Stimulated activated CD8-positive, alpha-beta memory T cell treated with anti-CD3 and anti-CD28 coated beads, Interleukin-7, amount 100 ng/mL, for 4 hours (primary cell): ENCODE measurements around the gene EGF.

Experiments
- DNase-seq, 2 donors: peaks; one replicate each; pipeline ENCODE4 v3.0.0-alpha.2; 2020; ENCODE audit warnings: low read depth in 2 of 2

EGF gene

DNA sequence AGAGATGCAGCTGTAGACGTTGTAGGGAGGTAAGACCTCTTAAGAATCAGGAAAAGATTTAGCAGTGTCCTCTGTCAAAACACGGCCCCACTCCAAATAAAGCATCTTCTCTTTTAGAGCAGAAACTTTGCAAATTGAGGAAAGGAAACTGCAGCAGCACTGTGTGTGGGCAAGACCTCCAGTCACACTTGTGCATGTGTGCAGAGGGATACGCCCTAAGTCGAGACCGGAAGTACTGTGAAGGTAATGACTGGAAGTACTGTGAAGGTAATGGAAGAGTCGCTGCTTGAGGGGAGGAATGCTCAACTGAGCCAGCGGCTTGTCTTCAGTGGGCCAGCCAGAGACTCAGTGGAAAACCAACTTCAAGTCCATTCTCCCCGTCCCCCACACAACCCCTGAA is 46.5 kb downstream of the EGF start:
- DNase-seq, result no peak

DNA sequence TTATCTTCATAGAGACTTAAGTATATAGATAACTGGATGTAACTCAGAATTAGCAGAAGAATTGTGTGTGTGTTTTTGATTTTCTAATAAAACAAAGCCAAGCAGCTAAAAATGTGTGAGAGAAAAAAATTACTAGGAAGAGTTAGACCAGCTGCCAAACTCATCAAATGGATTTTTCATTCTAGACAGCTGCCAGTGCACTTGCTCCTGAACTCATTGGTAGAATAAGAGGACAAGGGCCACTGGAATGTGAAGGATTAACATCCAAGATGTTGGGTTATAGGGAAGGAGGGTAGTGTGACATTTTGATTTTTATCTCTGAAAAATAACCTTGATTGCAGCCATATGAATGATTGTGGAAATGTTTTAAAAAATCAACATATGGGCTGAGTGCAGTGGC is 49.7 kb downstream of the EGF start:
- DNase-seq, result no peak

DNA sequence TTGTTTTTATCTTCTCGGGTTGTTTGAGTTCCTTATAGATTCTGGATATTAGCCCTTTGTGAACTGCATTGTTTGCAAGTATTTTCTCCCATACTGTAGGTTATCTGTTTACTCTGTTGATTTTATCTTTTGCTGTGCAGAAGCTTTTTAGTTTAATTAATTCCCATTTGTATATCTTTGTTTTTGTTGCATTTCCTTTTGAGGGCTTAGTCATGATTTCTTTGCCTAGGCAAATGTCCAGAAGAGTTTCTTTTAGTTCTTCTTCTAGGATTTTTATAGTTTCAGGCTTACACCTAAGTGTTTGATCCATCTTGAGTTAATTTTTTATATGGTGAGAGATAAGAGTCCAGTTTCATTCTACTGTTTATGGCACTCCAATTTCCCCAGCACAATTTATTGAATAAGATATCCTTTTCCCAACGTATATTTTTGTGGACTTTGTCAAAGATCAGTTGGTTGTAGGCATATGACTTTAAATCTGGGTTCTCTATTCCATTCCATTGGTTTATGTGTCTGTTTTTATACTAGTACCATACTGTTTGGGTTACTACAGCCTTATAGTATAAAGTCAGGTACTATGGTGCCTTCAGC is 54.3 kb downstream of the EGF start:
- no peak for DNase-seq

DNA sequence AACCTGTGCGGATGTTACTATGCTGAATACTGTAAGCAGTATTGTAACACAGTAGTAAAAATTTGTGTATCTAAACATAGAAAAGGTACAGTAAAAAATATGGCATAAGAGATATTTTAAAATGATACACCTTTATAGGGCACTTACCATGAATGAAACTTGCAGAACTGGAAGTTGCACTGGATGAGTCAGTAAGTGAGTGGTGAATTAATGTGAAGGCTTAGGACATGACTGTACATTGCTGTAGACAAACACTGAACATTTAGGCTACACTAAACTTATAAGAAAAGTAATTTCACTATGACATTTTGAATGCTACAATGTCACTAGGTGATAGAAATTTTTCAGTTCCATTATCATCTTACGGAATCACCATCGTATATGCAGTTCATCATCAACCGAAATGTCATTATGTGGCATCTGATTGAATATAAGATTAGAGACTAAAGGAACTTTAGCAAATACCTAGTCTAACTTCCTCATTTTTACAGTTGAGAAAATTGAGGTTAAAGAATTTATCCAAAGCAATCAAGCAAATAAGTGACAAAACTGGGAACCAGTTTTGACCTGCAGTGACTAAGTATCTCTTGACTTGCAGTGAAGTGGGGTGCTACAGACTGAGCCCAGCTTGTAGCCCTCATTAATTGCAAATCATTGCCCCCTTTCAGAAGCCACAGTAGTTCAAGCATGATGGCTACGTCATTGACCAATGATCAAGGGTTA is 55.3 kb downstream of the EGF start:
- DNase-seq, result no peak

DNA sequence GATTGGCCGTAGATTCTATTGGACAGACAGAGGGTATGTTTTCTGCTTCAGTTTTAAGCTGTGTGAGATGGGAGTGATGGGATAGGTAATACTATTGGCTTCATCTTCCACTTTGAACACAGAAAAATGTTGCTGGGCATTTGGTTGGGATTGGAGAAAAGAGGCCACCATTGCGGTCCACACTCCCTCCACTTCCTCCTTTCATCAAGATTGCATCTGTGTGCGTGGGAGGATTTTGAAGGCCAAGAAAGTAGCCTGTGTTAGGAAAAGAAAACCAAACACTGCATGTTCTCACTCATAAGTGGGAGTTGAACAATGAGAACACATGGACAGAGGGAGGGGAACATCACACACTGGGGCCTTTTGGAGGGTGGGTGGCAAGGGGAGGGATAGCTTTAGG is 56.4 kb downstream of the EGF start:
- no peak for DNase-seq

DNA sequence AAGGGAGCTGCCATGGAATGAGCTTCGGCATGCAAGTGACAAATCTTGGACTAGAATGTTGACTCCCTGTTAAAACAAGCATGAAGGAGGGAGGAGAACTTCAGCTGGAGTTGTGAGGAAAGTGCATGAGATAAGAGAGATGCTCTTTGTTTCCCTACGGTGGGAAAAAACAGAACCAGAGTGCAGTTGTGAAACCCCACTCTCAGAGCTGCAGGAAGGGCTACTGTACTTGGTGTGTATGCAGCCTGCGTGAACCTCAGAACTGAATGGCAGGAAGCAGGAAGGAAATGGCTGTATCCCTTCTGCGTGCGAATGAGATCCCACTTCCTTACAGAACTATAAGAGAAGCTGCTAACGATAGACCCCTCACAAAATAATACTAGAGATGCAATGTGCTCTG is 57.2 kb downstream of the EGF start:
- DNase-seq, result no peak

DNA sequence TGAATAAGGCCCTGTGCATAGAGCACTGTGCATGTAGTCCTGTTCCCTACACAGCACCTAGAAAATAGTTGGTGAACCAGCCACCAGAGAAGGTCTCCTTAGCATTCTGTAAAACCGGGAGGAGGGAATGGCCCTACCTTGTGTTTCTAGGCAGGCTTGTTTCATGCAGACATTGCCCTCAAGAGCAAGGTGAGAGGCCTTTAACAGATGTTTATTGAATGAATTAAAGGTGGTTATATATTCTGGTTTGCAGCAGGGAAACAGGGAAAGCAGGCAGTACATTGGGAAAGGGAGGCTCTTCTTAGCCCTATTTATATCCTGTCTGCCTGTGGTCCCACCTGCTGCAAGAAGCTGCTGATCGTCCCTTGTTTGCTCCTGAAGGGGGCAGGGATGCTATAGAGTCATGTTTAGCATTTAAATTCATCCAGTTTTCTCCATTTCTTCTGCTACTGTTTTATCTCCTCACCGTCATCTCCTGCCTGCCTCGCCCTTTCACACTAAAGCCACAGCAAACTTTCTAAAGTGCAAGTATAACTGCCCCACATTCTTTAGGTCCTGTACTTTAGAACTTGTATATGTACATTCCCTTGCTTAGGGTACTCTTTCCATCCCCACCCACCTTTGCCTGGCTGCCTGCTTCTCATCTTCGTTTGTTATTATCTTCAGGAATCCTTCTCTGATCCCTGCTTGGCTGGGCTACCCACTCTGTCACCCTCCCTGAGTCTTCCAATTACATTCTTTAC is 60.3 kb downstream of the EGF start:
- no peak for DNase-seq

DNA sequence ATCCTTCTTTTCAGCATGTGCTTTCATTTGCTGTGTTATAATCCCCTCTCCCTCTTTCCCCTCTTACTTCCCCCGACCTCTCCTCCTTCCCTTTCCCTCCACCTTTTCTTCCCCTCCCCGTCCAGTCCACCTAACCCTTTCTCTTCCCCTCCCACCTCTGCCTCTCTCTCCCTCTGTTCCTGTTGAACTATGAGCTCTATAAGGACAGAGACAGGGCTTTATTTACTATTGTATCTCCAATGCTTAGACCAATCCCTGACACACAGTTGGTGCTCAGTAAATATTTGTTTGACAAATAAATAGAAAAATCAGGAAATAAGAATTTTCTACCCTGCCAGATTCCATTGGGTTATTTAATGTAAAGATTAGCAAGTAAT is 60.8 kb downstream of the EGF start:
- DNase-seq, result no peak

DNA sequence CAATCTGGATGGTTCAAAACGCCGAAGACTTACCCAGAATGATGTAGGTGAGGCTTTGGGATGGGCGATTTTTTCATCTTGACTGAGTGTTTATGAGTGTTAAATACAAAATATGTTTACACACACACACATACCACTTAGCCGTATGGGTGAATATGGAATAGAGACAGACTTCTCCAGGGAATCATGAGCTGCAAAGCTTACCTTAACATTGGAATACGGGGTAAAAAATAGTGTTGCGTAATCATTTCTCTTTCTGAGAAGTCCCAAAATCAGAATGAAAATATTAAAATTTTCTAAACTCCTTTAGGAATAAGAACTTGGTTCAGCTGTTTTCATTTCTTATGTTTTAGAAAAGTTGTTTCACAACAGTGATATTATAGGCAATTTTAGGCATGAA is 63.5 kb downstream of the EGF start:
- DNase-seq, result no peak

DNA sequence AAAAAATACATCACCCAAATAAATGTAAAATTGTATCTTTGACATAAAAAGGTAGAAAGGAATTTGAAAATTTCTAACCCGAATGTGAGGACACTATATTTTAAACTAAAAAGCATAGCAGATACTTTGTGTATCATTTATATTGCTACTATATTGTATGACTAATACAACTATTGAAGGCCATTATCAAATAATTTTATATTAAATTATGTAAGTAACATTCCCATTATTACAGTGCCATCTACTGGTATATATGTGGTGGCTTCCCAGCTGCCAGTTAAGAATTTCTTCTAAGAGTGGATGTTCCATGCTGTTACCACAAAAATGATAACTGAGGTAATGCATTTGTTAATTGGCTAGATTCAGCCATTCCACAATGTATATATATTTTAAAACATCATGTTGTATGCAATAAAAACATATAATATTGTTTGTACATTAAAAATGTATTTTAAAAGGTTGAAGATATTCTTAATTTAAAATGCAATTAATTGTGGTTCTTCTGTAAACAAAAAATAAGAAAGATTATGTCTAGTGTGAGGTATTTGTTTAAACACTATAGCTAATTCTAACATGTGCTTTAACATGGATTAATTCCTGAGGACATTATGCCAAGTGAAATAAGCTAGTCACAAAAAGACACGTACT is 65.3 kb downstream of the EGF start:
- no peak for DNase-seq

DNA sequence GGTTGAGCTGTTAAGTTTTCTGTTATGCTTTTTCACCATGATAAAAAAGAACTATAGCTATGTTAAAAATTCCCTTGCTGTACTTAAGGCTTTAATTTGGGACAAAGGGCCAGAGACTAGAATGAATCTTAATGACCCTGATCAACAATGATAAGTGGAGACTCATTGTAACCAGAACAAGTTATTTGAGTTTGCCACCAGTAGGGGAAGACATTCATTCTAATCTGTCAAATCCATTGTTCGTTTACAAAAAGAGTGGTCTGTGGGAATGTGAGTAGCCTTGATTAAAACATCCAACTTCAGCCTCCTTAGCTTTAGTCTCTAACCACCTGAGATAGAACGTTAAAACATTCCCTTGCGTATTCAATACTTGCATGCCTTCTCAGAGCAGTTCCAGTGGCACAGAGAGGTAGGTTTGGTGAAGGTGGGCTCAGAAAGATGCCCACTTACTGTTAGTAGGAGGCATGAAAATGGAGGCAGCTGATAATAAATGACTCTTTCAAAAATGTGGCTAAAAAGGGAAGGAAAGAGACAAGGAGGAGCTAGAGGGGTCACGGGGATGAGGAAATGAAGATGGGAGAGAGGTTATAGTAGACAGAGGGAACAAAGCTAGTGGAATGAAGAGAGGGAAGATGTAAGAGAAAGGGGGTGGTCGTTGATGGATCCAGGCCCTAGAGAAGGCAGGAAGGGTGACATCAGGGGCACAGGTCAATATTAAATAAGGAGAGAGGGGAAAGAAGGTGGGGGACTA is 66.2 kb downstream of the EGF start:
- DNase-seq, result no peak

DNA sequence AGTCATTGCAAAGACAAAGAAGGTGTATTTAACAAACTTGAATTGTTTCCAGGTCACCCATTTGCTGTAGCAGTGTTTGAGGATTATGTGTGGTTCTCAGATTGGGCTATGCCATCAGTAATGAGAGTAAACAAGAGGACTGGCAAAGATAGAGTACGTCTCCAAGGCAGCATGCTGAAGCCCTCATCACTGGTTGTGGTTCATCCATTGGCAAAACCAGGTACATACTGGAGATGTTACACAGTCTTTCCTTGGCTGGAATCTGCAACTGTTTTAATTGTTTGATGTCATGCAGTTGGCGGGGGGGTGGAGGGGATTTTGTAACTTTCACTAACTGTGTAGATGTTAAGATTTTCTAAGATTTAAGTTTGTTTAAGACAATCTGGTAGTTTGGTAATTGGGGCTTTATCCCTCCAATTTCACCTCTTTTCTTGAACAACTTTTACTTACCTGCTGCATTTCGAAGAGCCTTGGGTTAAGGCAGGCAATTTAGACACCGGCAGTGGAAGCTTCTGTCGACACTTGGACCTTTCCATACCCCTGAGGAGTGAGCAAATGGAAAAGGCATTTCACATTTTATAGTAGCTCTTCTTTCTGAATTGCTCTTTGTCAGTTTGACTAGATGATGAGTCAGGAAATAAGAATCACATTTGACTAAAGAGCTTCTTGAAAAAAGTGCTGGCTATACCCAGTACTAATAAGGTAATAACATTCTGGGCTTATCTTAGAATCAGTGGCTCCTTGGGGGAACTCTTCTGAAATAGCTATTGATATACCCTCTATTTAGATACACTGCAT is 67.4 kb downstream of the EGF start:
- no peak for DNase-seq

DNA sequence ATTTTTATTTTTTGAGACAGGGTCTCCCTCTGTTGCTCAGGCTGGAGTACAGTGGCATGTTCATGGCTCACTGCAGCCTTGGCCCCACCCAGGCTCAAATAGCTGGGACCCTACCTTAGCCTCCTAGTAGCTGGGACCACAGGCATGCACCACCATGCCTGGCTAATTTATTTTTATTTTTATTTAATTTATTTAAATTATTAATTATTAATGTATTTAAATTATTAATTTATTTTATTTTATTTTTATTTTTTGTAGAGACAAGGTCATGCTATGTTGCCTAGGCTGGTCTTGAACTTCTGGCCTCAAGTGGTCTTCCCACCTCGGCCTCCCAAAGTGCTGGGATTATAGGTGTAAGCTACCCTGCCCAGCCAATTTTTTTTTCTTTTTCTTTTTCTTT is 69.3 kb downstream of the EGF start:
- DNase-seq, result no peak

DNA sequence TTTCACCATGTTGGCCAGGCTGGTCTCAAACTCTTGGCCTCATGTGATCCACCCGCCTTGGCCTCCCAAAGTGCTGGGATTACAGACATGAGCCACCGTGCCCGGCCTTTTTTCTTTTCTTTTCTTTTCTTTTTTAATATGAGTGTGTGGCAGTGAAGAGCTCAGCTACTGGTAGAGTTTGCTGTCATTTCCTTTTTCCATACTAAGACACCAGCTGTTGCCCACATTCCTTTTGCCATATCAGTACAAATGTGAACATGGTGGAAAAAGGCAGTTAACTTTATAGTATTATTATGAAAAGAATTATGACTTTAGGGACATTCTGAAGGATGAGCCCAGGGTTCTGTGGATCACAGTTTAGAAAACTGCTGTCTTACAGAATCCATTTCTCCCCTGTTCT is 69.8 kb downstream of the EGF start:
- no peak for DNase-seq

DNA sequence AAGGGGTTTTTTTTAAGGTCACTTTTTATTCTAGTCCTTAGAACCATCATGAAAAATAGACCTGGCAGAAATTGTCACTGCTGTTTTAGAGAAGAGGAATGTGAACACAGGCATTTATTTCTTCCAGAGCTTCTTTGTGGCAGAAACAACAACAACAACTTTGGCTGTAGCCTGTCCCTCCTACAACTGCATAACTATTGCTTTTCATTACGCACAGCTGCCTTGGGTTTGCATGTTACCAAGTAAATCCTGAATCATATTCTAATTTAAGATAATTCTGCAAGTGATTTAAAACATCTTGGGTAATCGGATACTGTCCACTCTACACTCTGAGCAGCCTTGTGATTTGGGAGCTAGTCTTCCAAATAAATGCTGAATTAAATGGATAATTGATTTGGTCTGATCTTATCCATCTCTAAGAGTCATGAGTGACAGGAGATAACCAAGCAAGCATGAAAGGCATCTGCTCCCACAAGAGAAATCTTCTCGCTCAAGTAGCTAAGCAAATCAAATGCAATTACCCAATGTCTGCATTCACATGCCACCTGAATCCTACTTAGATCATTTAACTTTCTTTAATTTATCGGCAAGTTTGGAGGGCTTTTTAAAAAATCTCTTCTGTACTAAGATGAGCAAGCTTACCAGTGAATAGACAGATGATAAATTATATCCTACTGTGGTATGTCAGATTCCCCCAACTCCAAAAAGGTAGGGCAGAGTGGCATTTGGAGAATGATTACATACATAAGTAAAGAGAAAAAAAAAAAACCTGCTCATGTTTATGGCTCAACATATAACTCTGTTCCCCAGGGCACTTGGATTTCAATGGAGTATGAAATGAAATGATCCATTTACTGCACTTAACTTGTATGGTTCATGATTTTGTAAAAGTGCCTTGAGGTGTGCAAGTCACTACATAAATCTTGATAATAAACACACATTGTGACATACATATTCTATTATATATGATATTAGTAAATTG is 73.6 kb downstream of the EGF start:
- no peak for DNase-seq

DNA sequence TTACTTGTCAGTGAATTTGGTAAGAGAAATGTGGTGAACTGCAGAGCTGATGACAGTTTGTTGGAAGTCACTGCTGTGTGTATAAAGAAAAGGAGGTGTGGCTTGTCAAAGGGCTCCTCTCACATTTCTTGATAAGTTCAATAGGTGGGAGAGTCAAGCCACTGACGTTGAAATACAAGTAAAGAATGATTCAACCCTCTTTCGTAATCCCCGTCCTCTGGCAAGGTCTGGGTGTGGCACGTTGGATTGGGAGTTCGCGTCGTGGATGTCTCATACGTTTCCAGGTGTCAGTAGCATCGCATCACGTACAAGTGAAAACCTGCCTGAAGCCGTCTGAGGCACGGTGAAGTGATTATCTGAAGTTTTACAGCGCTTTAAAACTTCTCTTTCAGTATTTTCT is 76.4 kb downstream of the EGF start:
- no peak for DNase-seq

DNA sequence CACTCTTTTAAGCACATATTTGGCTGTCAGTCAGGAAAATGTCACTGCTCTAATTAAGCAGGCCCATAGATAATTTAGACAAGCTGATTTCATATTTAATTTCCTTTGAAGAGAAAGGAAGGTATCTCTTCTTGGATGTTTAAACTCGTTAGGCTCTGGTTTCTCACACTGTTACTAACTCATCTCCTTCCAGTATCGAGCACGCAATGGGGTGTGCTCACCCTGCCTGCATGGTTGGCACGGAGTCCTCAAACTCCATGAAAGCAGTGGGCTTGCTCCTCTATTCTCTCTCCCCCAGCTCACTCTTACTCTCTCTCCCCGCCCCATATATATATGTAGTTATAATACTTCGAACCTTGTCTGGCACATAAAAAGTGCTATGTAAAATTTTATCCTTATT is 76.9 kb downstream of the EGF start:
- DNase-seq, result no peak

DNA sequence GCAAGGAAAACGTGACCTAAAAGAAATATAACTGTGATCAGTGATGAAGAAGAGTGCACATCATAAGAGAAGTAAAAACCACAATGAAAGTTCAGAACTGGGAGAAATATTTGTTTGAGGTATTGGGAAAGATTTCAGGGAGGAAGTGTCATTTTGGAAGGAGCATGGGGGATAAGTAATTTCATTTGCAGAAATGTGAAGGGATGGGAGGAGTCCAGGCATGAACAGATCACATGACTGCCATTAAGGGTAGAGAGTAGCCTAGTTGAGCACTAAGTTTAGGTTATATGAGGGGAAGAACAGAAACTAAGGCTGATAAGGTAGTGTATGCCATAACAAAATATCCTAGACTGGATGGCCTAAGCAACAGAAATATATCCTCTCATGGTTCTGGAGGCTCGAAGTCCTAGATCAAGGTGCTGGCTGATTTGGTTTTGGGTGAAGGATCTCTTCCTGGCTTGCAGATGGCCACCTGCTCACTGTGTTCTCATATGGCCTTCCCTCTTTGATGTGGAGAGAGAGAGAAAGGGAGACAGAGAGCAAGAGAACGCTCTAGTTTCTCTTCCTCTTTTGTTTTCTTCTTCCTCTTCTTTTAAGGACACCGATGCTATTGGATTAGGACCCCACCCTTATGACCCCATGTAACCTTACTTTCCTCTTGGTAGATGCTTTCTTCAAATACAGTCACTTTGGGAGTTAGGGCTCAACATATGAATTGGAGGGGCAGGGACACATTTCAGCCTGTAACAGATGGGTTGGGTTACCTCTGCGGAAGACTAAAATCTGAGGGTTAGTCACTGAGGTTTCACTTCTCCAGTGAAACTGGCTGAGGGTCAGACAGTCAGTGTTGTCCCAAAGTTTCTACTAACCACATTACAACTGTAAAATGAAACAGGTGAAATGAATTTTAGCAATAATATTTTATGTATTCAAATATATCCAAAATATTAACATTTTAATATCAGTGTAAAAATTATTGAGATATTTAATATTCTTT is 77.9 kb downstream of the EGF start:
- no peak for DNase-seq

DNA sequence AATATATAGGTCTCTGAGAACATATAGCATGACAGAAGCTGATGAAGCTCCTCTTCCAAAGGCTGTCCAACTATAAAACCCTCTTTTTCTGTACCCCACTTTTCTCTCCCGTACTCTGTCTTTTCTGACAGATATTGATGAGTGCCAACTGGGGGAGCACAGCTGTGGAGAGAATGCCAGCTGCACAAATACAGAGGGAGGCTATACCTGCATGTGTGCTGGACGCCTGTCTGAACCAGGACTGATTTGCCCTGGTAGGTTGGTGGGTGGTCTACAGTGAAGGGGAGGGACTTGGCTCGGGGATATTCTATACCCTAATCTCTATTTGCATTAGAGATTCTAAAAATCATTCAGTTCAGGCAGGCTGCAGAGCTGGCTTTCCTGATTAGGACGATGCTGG is 80.4 kb downstream of the EGF start:
- DNase-seq, result no peak
